KOPT-K1 (cell line): ENCODE data around the gene GNAO1.

Experiments
- H3K27ac ChIP-seq: fragments of 200-600 bp; sonication (generic); 2 replicates; pipeline ENCODE4 v1.5.1; 2016; ENCODE audit warnings: antibody characterized with exemption, mild to moderate bottlenecking, low read depth, low read length; ENCODE audit not compliant: poor library complexity, severe bottlenecking
- H3K36me3 ChIP-seq: fragments of 200-600 bp; sonication (generic); 2 replicates; pipeline ENCODE4 v1.5.1; 2017; ENCODE audit warnings: antibody characterized with exemption, mild to moderate bottlenecking, low read length, moderate library complexity; ENCODE audit not compliant: insufficient read depth
- H3K9me3 ChIP-seq: fragments of 200-600 bp; sonication (generic); 2 replicates; pipeline ENCODE4 v1.5.1; 2017; ENCODE audit warnings: antibody characterized with exemption, low read length, mild to moderate bottlenecking; ENCODE audit not compliant: insufficient read depth, poor library complexity, severe bottlenecking

GNAO1 gene

GRCh38 chr16:56211435-56211981 lies 20.2 kb downstream of the GNAO1 start:
- Histone ChIP-seq H3K36me3 (no peaks in the 10 kb centered on the region), H3K9me3 (no peaks in the 10 kb centered on the region), H3K27ac (no peak overlapping the region)

- no peaks in the 10 kb centered on the region for H3K9me3 ChIP-seq
Measured at GRCh38 chr16:56212144-56212543, 20.9 kb downstream of the GNAO1 start.

GRCh38 chr16:56221995-56222394 lies 30.7 kb downstream of the GNAO1 start:
- H3K36me3 ChIP-seq: no peaks in the 10 kb centered on the region
- H3K9me3 ChIP-seq: no peaks in the 10 kb centered on the region
- H3K27ac ChIP-seq: no peak overlapping the region

More at GRCh38 chr16:56212144-56212543, 20.9 kb downstream of the GNAO1 start:
- H3K27ac ChIP-seq: no peak overlapping the region
- H3K36me3 ChIP-seq: no peaks in the 10 kb centered on the region

GRCh38 chr16:56222474-56222997 lies 31.2 kb downstream of the GNAO1 start:
- H3K9me3 ChIP-seq: no peaks in the 10 kb centered on the region
- H3K36me3 ChIP-seq: no peaks in the 10 kb centered on the region
- H3K27ac ChIP-seq: no peak overlapping the region

- Histone ChIP-seq H3K27ac (no peak overlapping the region), H3K9me3 (no peaks in the 10 kb centered on the region), H3K36me3 (no peaks in the 10 kb centered on the region)
Measured at GRCh38 chr16:56225017-56225742, 33.9 kb downstream of the GNAO1 start.

- H3K36me3 ChIP-seq: no peaks in the 10 kb centered on the region
- no peaks in the 10 kb centered on the region for H3K9me3 ChIP-seq
- no peak overlapping the region for H3K27ac ChIP-seq
Measured at GRCh38 chr16:56226187-56226586, 34.9 kb downstream of the GNAO1 start.

GRCh38 chr16:56226845-56227525 lies 35.7 kb downstream of the GNAO1 start:
- H3K9me3 ChIP-seq: no peaks in the 10 kb centered on the region
- no peaks in the 10 kb centered on the region for H3K36me3 ChIP-seq
- no peak overlapping the region for H3K27ac ChIP-seq

- H3K36me3 ChIP-seq: no peaks in the 10 kb centered on the region
- no peak overlapping the region for H3K27ac ChIP-seq
- H3K9me3 ChIP-seq: no peaks in the 10 kb centered on the region
Measured at GRCh38 chr16:56227936-56228335, 36.6 kb downstream of the GNAO1 start.

GRCh38 chr16:56228476-56228875 lies 37.2 kb downstream of the GNAO1 start:
- Histone ChIP-seq H3K36me3 (no peaks in the 10 kb centered on the region), H3K9me3 (no peaks in the 10 kb centered on the region), H3K27ac (no peak overlapping the region)

GRCh38 chr16:56233795-56234566 lies 42.7 kb downstream of the GNAO1 start:
- no peaks in the 10 kb centered on the region for H3K36me3 ChIP-seq
- H3K27ac ChIP-seq: no peak overlapping the region
- no peaks in the 10 kb centered on the region for H3K9me3 ChIP-seq

- Histone ChIP-seq H3K36me3 (no peaks in the 10 kb centered on the region), H3K9me3 (no peaks in the 10 kb centered on the region), H3K27ac (no peak overlapping the region)
Measured at GRCh38 chr16:56234737-56235136, 43.4 kb downstream of the GNAO1 start.

GRCh38 chr16:56237451-56237930 lies 46.2 kb downstream of the GNAO1 start:
- Histone ChIP-seq H3K27ac (no peak overlapping the region), H3K36me3 (no peaks in the 10 kb centered on the region), H3K9me3 (no peaks in the 10 kb centered on the region)

GRCh38 chr16:56238188-56238587 lies 46.9 kb downstream of the GNAO1 start:
- no peaks in the 10 kb centered on the region for H3K9me3 ChIP-seq
- no peaks in the 10 kb centered on the region for H3K36me3 ChIP-seq
- no peak overlapping the region for H3K27ac ChIP-seq

GRCh38 chr16:56241596-56241995 lies 50.3 kb downstream of the GNAO1 start:
- no peak overlapping the region for H3K27ac ChIP-seq
- no peaks in the 10 kb centered on the region for H3K9me3 ChIP-seq
- no peaks in the 10 kb centered on the region for H3K36me3 ChIP-seq

GRCh38 chr16:56242740-56243139 lies 51.5 kb downstream of the GNAO1 start:
- Histone ChIP-seq H3K36me3 (no peaks in the 10 kb centered on the region), H3K27ac (no peak overlapping the region), H3K9me3 (no peaks in the 10 kb centered on the region)
